Measurements from ENCODE around the gene RPS6KA1.
"Not testable (repeated sequence)": the region's sequence is repeated elsewhere in the genome, so short reads cannot be mapped to it uniquely, and the experiment has no call there.

Gene RPS6KA1

GRCh38 chr1:26585471-26585870 is 55.9 kb downstream of the RPS6KA1 start:
- H3K4me3 ChIP-seq (ENCODE audit: low read length): no peak overlapping the region
- DNase-seq (ENCODE audit: low read depth): no peak
- TF ChIP-seq CTCF (conservative IDR thresholded peaks at IDR 0.05; ENCODE audit: low read depth, low read length): no peak

GRCh38 chr1:26593385-26593784 is 63.8 kb downstream of the RPS6KA1 start:
- H3K4me3 ChIP-seq (ENCODE audit: low read length): no peak overlapping the region
- no peak for DNase-seq (ENCODE audit: low read depth)
- TF ChIP-seq CTCF (conservative IDR thresholded peaks at IDR 0.05; ENCODE audit: low read depth, low read length): no peak

- DNase-seq (ENCODE audit: low read depth); H3K4me3 ChIP-seq (ENCODE audit: low read length): not testable (repeated sequence)
These were observed 65.0 kb downstream of the RPS6KA1 start for GRCh38 chr1:26594593-26594992.

DNA sequence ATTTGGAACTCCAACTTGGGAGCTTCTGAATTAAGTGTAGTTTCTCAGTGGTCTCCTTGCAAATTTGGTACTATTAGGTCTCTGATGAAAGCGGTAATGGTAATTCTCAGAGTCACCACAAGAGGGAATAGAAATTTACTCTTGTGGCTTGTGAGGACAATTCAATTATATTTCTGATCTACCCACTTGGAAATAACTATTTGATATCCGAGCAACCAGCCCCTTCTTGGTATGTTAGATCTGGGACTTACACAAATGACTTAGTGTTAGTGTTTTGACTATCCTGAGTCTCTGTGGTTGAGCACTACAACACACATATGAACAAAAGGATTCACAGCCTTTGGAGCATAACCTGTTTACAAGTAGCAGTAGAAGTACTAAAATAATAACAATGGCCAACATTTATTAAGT is 68.1 kb downstream of the RPS6KA1 start:
- no peak overlapping the region for H3K4me3 ChIP-seq (ENCODE audit: low read length)
- TF ChIP-seq CTCF (conservative IDR thresholded peaks at IDR 0.05; ENCODE audit: low read depth, low read length): peak; percentile 63
- DNase-seq (ENCODE audit: low read depth): peak; percentile 9

GRCh38 chr1:26598890-26599289 is 69.3 kb downstream of the RPS6KA1 start:
- TF ChIP-seq CTCF (conservative IDR thresholded peaks at IDR 0.05; ENCODE audit: low read depth, low read length): no peak
- no peak for DNase-seq (ENCODE audit: low read depth)
- H3K4me3 ChIP-seq (ENCODE audit: low read length): no peak overlapping the region

DNA sequence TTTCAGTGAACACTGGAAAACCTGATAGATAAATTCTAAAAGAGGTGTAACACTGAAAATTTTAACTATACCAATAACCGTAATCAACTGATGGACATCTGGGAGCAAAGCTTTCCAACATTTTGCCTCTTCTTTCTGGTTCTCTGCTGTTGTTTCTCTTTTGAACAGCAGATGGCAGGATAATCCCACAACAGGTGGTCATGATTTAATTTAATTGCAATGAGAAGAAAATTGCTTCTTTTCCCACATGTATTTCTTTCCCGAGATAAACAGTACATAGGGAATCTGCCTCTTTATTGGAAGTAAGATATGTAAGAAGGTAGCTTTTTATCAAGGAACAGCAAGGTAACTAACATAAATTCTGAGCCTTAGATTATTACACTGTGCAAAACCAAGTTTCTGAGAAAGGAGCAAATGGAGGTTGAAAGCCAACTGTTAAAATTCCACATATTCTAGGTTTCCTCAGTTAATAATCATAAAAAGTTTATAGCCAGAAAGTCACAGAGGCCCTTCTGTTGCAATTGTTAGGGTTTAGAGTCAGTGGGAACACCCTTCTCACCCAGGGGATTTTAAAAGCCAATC is 72.9 kb downstream of the RPS6KA1 start:
- TF ChIP-seq CTCF (conservative IDR thresholded peaks at IDR 0.05; ENCODE audit: low read depth, low read length): peak; percentile 79
- DNase-seq (ENCODE audit: low read depth): peak; percentile 15

GRCh38 chr1:26603856-26604255 is 74.3 kb downstream of the RPS6KA1 start:
- no peak for TF ChIP-seq CTCF (conservative IDR thresholded peaks at IDR 0.05; ENCODE audit: low read depth, low read length)

More for the DNA sequence above, 72.9 kb downstream of the RPS6KA1 start:
- H3K4me3 ChIP-seq (ENCODE audit: low read length): no peak overlapping the region

More at GRCh38 chr1:26603856-26604255, 74.3 kb downstream of the RPS6KA1 start:
- no peak for DNase-seq (ENCODE audit: low read depth)
- no peak overlapping the region for H3K4me3 ChIP-seq (ENCODE audit: low read length)

All from retinal pigment epithelial cell (primary cell).